Measurements from ENCODE around the gene ETNK2.

Gene ETNK2

GRCh38 chr1:204167730-204168129 lies 15.9 kb upstream of the ETNK2 start:
- H3K4me3 ChIP-seq (ENCODE audit: low read depth, low read length), result no peak overlapping the region
- no peak for TF ChIP-seq CTCF (IDR thresholded peaks at IDR 0.05; ENCODE audit: borderline replicate concordance, insufficient read depth, low read depth, low read length)

- H3K4me3 ChIP-seq (ENCODE audit: low read depth, low read length), result no peak within 1 kb of the TSS
- TF ChIP-seq CTCF (IDR thresholded peaks at IDR 0.05; ENCODE audit: borderline replicate concordance, insufficient read depth, low read depth, low read length), result no peak
Observed at GRCh38 chr1:204166219-204166618, 14.4 kb upstream of the ETNK2 start, which contains the start of gene REN. Gene REN, minus strand, starts transcription at chr1:204166337. Its CDS starts 44 bp downstream, at chr1:204166293.

- peak; percentile 99 for TF ChIP-seq CTCF (IDR thresholded peaks at IDR 0.05; ENCODE audit: borderline replicate concordance, insufficient read depth, low read depth, low read length)
- no peak overlapping the region for H3K4me3 ChIP-seq (ENCODE audit: low read depth, low read length)
Observed at GRCh38 chr1:204162494-204163074, 10.7 kb upstream of the ETNK2 start.

- TF ChIP-seq CTCF (IDR thresholded peaks at IDR 0.05; ENCODE audit: borderline replicate concordance, insufficient read depth, low read depth, low read length), result no peak
Observed at GRCh38 chr1:204161609-204162493, 10.0 kb upstream of the ETNK2 start.

GRCh38 chr1:204157962-204158361 lies 6.1 kb upstream of the ETNK2 start:
- no peak for TF ChIP-seq CTCF (IDR thresholded peaks at IDR 0.05; ENCODE audit: borderline replicate concordance, insufficient read depth, low read depth, low read length)
- no peak overlapping the region for H3K4me3 ChIP-seq (ENCODE audit: low read depth, low read length)

More at GRCh38 chr1:204161609-204162493, 10.0 kb upstream of the ETNK2 start:
- no peak overlapping the region for H3K4me3 ChIP-seq (ENCODE audit: low read depth, low read length)

- H3K4me3 ChIP-seq (ENCODE audit: low read depth, low read length), result no peak overlapping the region
- TF ChIP-seq CTCF (IDR thresholded peaks at IDR 0.05; ENCODE audit: borderline replicate concordance, insufficient read depth, low read depth, low read length), result no peak
Observed at GRCh38 chr1:204155881-204156280, 4.0 kb upstream of the ETNK2 start.

All from GM12875 (cell line).